HepG2 (cell line): ENCODE results near the gene PMEL. TPM values are rescaled to one million over a fixed set of nuclear protein-coding genes. Genes with fewer than 3 reads are reported as not detected.

ENCODE experiments used
- ATAC-seq: fragments of 200-7000 bp; cut with Tn5 transposase; 3 replicates; pipeline ENCODE4 v1.9.1; 2020; ENCODE audit warnings: mild to moderate bottlenecking, moderate library complexity
- BruUV-seq: library from RNA; stranded (reverse); fragments of 400-500 nt; replicated peaks from 2 replicates; lab custom pipeline; 2021; lab: Mats Ljungman, UMichigan
- CTCF ChIA-PET: fragments of 300-600 bp; formaldehyde crosslinking; extraction: SDS; loops from one replicate; lab custom pipeline; 2021; ENCODE audit warnings: low total read pairs, inconsistent platforms, low intra/inter-chr PET ratio; lab: Yijun Ruan, JAX
- POLR2A ChIA-PET: fragments of 350-600 bp; sonication (Branson Sonifier 250); formaldehyde crosslinking; loops from one replicate; lab custom pipeline; 2020; ENCODE audit warnings: antibody characterized with exemption, inconsistent platforms; lab: Yijun Ruan, JAX
- DNase-seq: peaks from one replicate; pipeline ENCODE4 v3.0.0-alpha.2; 2015; ENCODE audit warnings: low spot score
- FAIRE-seq: peaks from 3 replicates; lab custom pipeline; 2011; peaks lifted over from hg19 to GRCh38; lab: Jason Lieb, UNC
- H2AFZ ChIP-seq: one replicate; pipeline ENCODE4 v1.6.1; 2011; ENCODE audit warnings: low read length, inconsistent platforms
- H3K27ac ChIP-seq: fragments of 300-600 bp; 3 replicates; pipeline ENCODE4 v1.8.0; 2011; ENCODE audit warnings: mixed run types, mild to moderate bottlenecking, mixed read lengths, low read length, inconsistent platforms; ENCODE audit not compliant: insufficient read depth; ENCODE audit errors: extremely low read length
- H3K27me3 ChIP-seq, 2 experiments: fragments of 200-600 bp in 1 of 2; 2 replicates in 1 of 2; 3 replicates in 1 of 2; pipeline versions ENCODE4 v1.6.0 to v1.8.0; 2011; ENCODE audit warnings: low read length in 2 of 2, mild to moderate bottlenecking in 2 of 2, moderate library complexity in 2 of 2, inconsistent platforms in 1 of 2; ENCODE audit not compliant: insufficient read depth in 2 of 2, control insufficient read depth in 1 of 2
- H3K36me3 ChIP-seq, 2 experiments: fragments of 200-600 bp in 1 of 2; replicated peaks in 1 of 2; 2 replicates in 1 of 2; 3 replicates in 1 of 2; pipeline versions ENCODE4 v1.5.1 to v1.8.0; 2011; ENCODE audit warnings: low read length in 2 of 2, inconsistent platforms in 1 of 2; ENCODE audit not compliant: insufficient read depth in 2 of 2, control insufficient read depth in 1 of 2
- H3K4me1 ChIP-seq: 2 replicates; pipeline ENCODE4 v1.5.1; 2012; ENCODE audit warnings: low read length, inconsistent platforms; ENCODE audit not compliant: insufficient read depth
- H3K4me2 ChIP-seq: 2 replicates; pipeline ENCODE4 v1.6.0; 2011; ENCODE audit warnings: low read depth, low read length, inconsistent platforms
- H3K4me3 ChIP-seq, 3 experiments: fragments of 200-600 bp in 1 of 3; sonication (generic), shearing (Covaris generic) in 1 of 3; replicated peaks in 1 of 3; 2 replicates each; pipeline ENCODE4 v1.5.1; 2011 to 2016; ENCODE audit warnings: low read length in 3 of 3, inconsistent platforms in 2 of 3, low read depth in 2 of 3, mild to moderate bottlenecking in 2 of 3, control low read depth in 1 of 3, mixed read lengths in 1 of 3; ENCODE audit not compliant: insufficient read depth in 1 of 3
- H3K79me2 ChIP-seq: one replicate; pipeline ENCODE4 v1.6.1; 2011; ENCODE audit warnings: low read length, inconsistent platforms; ENCODE audit not compliant: insufficient read depth
- H3K9ac ChIP-seq: 2 replicates; pipeline ENCODE4 v1.6.0; 2011; ENCODE audit warnings: mild to moderate bottlenecking, low read depth, low read length, inconsistent platforms; ENCODE audit not compliant: insufficient read depth
- H3K9me3 ChIP-seq: 2 replicates; pipeline ENCODE4 v1.5.1; 2012; ENCODE audit warnings: mild to moderate bottlenecking, low read length
- H4K20me1 ChIP-seq: 2 replicates; pipeline ENCODE4 v1.6.0; 2011; ENCODE audit warnings: inconsistent platforms, mild to moderate bottlenecking, low read length, moderate library complexity; ENCODE audit not compliant: insufficient read depth
- BRD4 ChIP-seq: sonication (generic); formaldehyde crosslinking; IDR thresholded peaks from 2 replicates; pipeline ENCODE4 v1.4.0; 2020; ENCODE audit warnings: missing genetic modification reagents
- EZH2 ChIP-seq: conservative IDR thresholded peaks from 2 replicates; pipeline ENCODE4 v1.6.1; 2012; ENCODE audit warnings: mild to moderate bottlenecking, low read depth, low read length, moderate library complexity
- HMGA1 ChIP-seq: sonication (generic); formaldehyde crosslinking; conservative IDR thresholded peaks from 2 replicates; pipeline ENCODE4 v1.4.0; 2020; ENCODE audit warnings: missing genetic modification reagents
- HNF4G ChIP-seq, 2 experiments: sonication (generic) in 1 of 2; formaldehyde crosslinking in 1 of 2; IDR thresholded peaks; 2 replicates each; pipeline versions ENCODE4 v1.4.0 to v1.6.1; 2011 to 2020; ENCODE audit warnings: borderline replicate concordance in 2 of 2, low read depth in 2 of 2, mild to moderate bottlenecking in 2 of 2, low read length in 1 of 2, missing genetic modification reagents in 1 of 2, moderate library complexity in 1 of 2
- MBD4 ChIP-seq: IDR thresholded peaks from 2 replicates; pipeline ENCODE4 v1.6.1; 2012; ENCODE audit warnings: low read length, inconsistent platforms, borderline replicate concordance
- TCF12 ChIP-seq, 2 experiments: fragments of 450-650 bp in 1 of 2; sonication (generic) in 1 of 2; formaldehyde crosslinking in 1 of 2; IDR thresholded peaks; 2 replicates each; pipeline versions ENCODE4 v1.6.1 to v1.8.0; 2017 to 2022; ENCODE audit warnings: antibody characterized with exemption in 1 of 2, mild to moderate bottlenecking in 1 of 2, missing genetic modification reagents in 1 of 2, moderate library complexity in 1 of 2
- ZBTB20 ChIP-seq: sonication (generic); formaldehyde crosslinking; IDR thresholded peaks from 2 replicates; pipeline ENCODE4 v1.8.1; 2023; ENCODE audit warnings: missing genetic modification reagents, low read depth, mild to moderate bottlenecking, borderline replicate concordance
- ZBTB8A ChIP-seq: sonication (generic); formaldehyde crosslinking; IDR thresholded peaks from 2 replicates; pipeline ENCODE4 v1.4.0; 2020; ENCODE audit warnings: mild to moderate bottlenecking, low read depth, missing genetic modification reagents, borderline replicate concordance
- ZFY ChIP-seq: sonication (generic); formaldehyde crosslinking; IDR thresholded peaks from 2 replicates; pipeline ENCODE4 v1.4.0; 2020; ENCODE audit warnings: missing genetic modification reagents
- ZSCAN25 ChIP-seq: sonication (generic); formaldehyde crosslinking; IDR thresholded peaks from 2 replicates; pipeline ENCODE4 v1.8.0; 2022; ENCODE audit warnings: mild to moderate bottlenecking, missing genetic modification reagents
- WGBS: methylation state at CpG from one replicate; pipeline ENCODE4 v1.1.6; 2017; ENCODE audit warnings: low lambda C conversion rate; 5-methylcytosine and 5-hydroxymethylcytosine counted together
- in situ Hi-C: cut with HindIII; loops from 2 replicates; pipeline ENCODE4 v1.10.0; 2017; ENCODE audit warnings: low pct_unique_long_range_greater_than_20kb; ENCODE audit not compliant: extremely low pct_ligation_motif_present
- intact Hi-C: fragments of 100-400 bp; cut with micrococcal nuclease; formaldehyde crosslinking; loops from one replicate; pipeline ENCODE4 v1.10.0; 2022; ENCODE audit not compliant: unreplicated experiment
- polyA plus RNA-seq, 8 experiments: library from polyadenylated mRNA; depleted of rRNA in 3 of 8; stranded (reverse) in 7 of 8; unstranded in 1 of 8; fragments of >200 nt; fragmentation: Illumina TruSeq in 4 of 8; extraction: Trizol in 4 of 8; gene quantifications; 2 replicates each; pipeline versions ENCODE4 v1.2.1 to v1.2.3, GENCODE V29; 2011 to 2016; ENCODE audit warnings: low read depth in 4 of 8, missing spikeins in 1 of 8, mixed read lengths in 1 of 8; ENCODE audit not compliant: insufficient read depth in 1 of 8
- total RNA-seq, 5 experiments: library from RNA; depleted of rRNA; stranded (reverse); fragments of >200 nt; fragmentation: Illumina TruSeq; extraction: Trizol; gene quantifications; 2 replicates each; pipeline ENCODE4 v1.2.3, GENCODE V29; 2016; ENCODE audit warnings: low read depth in 1 of 5
- TF ChIP-seq, protein P1 (sequence below): sonication (generic); formaldehyde crosslinking; IDR thresholded peaks from 2 replicates; pipeline ENCODE4 v1.4.0; 2020; ENCODE audit warnings: mild to moderate bottlenecking, missing genetic modification reagents
- TF ChIP-seq, protein P2 (sequence below): sonication (generic); formaldehyde crosslinking; IDR thresholded peaks from 2 replicates; pipeline ENCODE4 v1.5.1; 2020; ENCODE audit warnings: missing genetic modification reagents, mild to moderate bottlenecking, borderline replicate concordance
- TF ChIP-seq, protein P3 (sequence below): sonication (generic); formaldehyde crosslinking; conservative IDR thresholded peaks from 2 replicates; pipeline ENCODE4 v1.5.0; 2020; ENCODE audit warnings: missing genetic modification reagents

PMEL gene
- total and polyA plus RNA-seq, 2 of the 13 experiments (the other 11 are each of a cell fraction or from before 2014, with no cell fraction given): 0.49 to 3.3 TPM

DNA sequence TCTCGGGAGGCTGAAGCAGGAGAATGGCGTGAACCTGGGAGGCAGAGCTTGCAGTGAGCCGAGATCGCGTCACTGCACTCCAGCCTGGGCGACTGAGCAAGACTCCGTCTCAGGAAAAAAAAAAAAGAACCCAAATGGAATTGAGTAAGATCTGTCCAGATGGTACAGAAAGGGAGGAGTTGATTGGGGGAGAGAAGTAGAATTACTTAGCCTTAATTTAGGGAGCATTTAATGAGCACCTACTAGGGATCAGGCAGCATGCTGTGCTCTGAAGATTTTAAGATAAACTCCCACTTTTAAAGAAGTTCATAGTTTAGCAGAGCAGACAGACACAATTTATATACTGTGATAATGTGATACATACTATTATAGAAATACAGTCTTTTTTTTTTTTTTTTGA is 12.6 kb upstream of the PMEL start:
- CTCF ChIA-PET: no interaction called here

More for the DNA sequence above, 12.6 kb upstream of the PMEL start:
- Histone ChIP-seq H4K20me1 (no peaks in the 10 kb centered on the region), H3K4me2 (no peak overlapping the region), H2AFZ (no peak overlapping the region), H3K9me3 (no peaks in the 10 kb centered on the region), H3K4me1 (peaks cover 24% of the 10 kb centered on the region), H3K36me3 (peaks cover 0 to 20% of the 10 kb centered on the region in 2 experiments; a peak in 4 of 5 replicates), H3K4me3 (no peak overlapping the region), H3K79me2 (peaks cover 32% of the 10 kb centered on the region), H3K9ac (no peak overlapping the region), H3K27me3 (no peaks in the 10 kb centered on the region), H3K27ac (no peak overlapping the region)
- no TSS peak for BruUV-seq
- intact Hi-C loops (no loop called here), in situ Hi-C loops (loop anchor here (10.0 kb wide), 1 partner anchor 56 kb away; no protein-coding TSS in a partner anchor)
- TF ChIP-seq EZH2 (no peak), ZBTB20 (CRISPR knock-in tag) (no peak), TCF12 (IDR thresholded peaks at IDR 0.05) (no peak), TCF12 (CRISPR knock-in tag; IDR thresholded peaks at IDR 0.05) (no peak), BRD4 (CRISPR knock-in tag) (no peak), ZBTB8A (CRISPR knock-in tag) (no peak), ZSCAN25 (CRISPR knock-in tag) (no peak), ZFY (no peak), HMGA1 (no peak), MBD4 (no peak), HNF4G (IDR thresholded peaks at IDR 0.05; ENCODE audit: borderline replicate concordance, low read depth, low read length) (no peak), HNF4G (CRISPR knock-in tag; IDR thresholded peaks at IDR 0.05; ENCODE audit: borderline replicate concordance, low read depth) (no peak)
- TF ChIP-seq, protein P1, sequence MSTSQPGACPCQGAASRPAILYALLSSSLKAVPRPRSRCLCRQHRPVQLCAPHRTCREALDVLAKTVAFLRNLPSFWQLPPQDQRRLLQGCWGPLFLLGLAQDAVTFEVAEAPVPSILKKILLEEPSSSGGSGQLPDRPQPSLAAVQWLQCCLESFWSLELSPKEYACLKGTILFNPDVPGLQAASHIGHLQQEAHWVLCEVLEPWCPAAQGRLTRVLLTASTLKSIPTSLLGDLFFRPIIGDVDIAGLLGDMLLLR (CRISPR knock-in tag): no peak
- TF ChIP-seq, protein P2, sequence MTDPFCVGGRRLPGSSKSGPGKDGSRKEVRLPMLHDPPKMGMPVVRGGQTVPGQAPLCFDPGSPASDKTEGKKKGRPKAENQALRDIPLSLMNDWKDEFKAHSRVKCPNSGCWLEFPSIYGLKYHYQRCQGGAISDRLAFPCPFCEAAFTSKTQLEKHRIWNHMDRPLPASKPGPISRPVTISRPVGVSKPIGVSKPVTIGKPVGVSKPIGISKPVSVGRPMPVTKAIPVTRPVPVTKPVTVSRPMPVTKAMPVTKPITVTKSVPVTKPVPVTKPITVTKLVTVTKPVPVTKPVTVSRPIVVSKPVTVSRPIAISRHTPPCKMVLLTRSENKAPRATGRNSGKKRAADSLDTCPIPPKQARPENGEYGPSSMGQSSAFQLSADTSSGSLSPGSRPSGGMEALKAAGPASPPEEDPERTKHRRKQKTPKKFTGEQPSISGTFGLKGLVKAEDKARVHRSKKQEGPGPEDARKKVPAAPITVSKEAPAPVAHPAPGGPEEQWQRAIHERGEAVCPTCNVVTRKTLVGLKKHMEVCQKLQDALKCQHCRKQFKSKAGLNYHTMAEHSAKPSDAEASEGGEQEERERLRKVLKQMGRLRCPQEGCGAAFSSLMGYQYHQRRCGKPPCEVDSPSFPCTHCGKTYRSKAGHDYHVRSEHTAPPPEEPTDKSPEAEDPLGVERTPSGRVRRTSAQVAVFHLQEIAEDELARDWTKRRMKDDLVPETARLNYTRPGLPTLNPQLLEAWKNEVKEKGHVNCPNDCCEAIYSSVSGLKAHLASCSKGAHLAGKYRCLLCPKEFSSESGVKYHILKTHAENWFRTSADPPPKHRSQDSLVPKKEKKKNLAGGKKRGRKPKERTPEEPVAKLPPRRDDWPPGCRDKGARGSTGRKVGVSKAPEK (CRISPR knock-in tag): no peak
- TF ChIP-seq, protein P3, sequence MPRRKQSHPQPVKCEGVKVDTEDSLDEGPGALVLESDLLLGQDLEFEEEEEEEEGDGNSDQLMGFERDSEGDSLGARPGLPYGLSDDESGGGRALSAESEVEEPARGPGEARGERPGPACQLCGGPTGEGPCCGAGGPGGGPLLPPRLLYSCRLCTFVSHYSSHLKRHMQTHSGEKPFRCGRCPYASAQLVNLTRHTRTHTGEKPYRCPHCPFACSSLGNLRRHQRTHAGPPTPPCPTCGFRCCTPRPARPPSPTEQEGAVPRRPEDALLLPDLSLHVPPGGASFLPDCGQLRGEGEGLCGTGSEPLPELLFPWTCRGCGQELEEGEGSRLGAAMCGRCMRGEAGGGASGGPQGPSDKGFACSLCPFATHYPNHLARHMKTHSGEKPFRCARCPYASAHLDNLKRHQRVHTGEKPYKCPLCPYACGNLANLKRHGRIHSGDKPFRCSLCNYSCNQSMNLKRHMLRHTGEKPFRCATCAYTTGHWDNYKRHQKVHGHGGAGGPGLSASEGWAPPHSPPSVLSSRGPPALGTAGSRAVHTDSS (CRISPR knock-in tag): no peak
- no peak for ATAC-seq
- DNase-seq: no peak
- POLR2A ChIA-PET: interaction anchor here (1.2 kb wide), 1 partner anchor 19 kb away, joined by 3 read pairs; the partner anchor contains the start of gene SUOX
- FAIRE-seq: no peak
- WGBS: 96% methylated on average over 7 of the region's 7 CpGs
